CMK (cell line): ENCODE results near the gene MMP3.
"Not testable (repeated sequence)": the region's sequence is repeated elsewhere in the genome, so short reads cannot be mapped to it uniquely, and the experiment has no call there.

Experiments
- DNase-seq: peaks from one replicate; pipeline ENCODE4 v3.0.0-alpha.2; 2010; ENCODE audit warnings: low read depth

Gene MMP3

GRCh38 chr11:102843489-102843888 lies at the start of gene MMP3:
Gene MMP3, minus strand, starts transcription at chr11:102843609. Its CDS starts 63 bp downstream, at chr11:102843546.
- DNase-seq = no peak

- DNase-seq = no peak
Measured at GRCh38 chr11:102891736-102892135, 48.3 kb upstream of the MMP3 start.

GRCh38 chr11:102886999-102887398 lies 43.6 kb upstream of the MMP3 start:
- DNase-seq = no peak

GRCh38 chr11:102883141-102883540 lies 39.7 kb upstream of the MMP3 start:
- no peak for DNase-seq

- no peak for DNase-seq
Measured at GRCh38 chr11:102882389-102883024, 39.1 kb upstream of the MMP3 start.

- DNase-seq = no peak
Measured at GRCh38 chr11:102879801-102880200, 36.4 kb upstream of the MMP3 start.

- DNase-seq = no peak
Measured at GRCh38 chr11:102878595-102878994, 35.2 kb upstream of the MMP3 start.

- no peak for DNase-seq
Measured at GRCh38 chr11:102874852-102875251, 31.4 kb upstream of the MMP3 start, which contains the start of gene MMP12. Gene MMP12, minus strand, starts transcription at chr11:102874982. Its CDS starts 45 bp downstream, at chr11:102874937.

GRCh38 chr11:102869354-102869964 lies 26.1 kb upstream of the MMP3 start:
- DNase-seq = not testable (repeated sequence)

GRCh38 chr11:102868339-102868738 lies 24.9 kb upstream of the MMP3 start:
- DNase-seq = no peak

GRCh38 chr11:102864724-102865123 lies 21.3 kb upstream of the MMP3 start:
- no peak for DNase-seq

- no peak for DNase-seq
Measured at GRCh38 chr11:102853956-102854355, 10.5 kb upstream of the MMP3 start.

- no peak for DNase-seq
Measured at GRCh38 chr11:102853055-102853454, 9.6 kb upstream of the MMP3 start.

- no peak for DNase-seq
Measured at GRCh38 chr11:102850973-102851745, 7.8 kb upstream of the MMP3 start.

GRCh38 chr11:102849311-102849710 lies 5.9 kb upstream of the MMP3 start:
- no peak for DNase-seq

GRCh38 chr11:102846292-102846691 lies 2.9 kb upstream of the MMP3 start:
- no peak for DNase-seq

- DNase-seq = no peak
Measured at GRCh38 chr11:102842930-102843329, 479 bp downstream of the MMP3 start.

GRCh38 chr11:102840018-102840417 lies 3.4 kb downstream of the MMP3 start:
- no peak for DNase-seq

GRCh38 chr11:102837646-102838045 lies 5.8 kb downstream of the MMP3 start:
- no peak for DNase-seq

GRCh38 chr11:102837156-102837555 lies 6.3 kb downstream of the MMP3 start:
- no peak for DNase-seq

- no peak for DNase-seq
Measured at GRCh38 chr11:102836290-102836875, 7.0 kb downstream of the MMP3 start.

- DNase-seq = no peak
Measured at GRCh38 chr11:102833731-102834130, 9.7 kb downstream of the MMP3 start.

- no peak for DNase-seq
Measured at GRCh38 chr11:102832612-102833011, 10.8 kb downstream of the MMP3 start.
